ENCODE results near the gene CCHCR1.

Gene CCHCR1

GRCh38 chr6:31158863-31159855 lies 1.6 kb upstream of the CCHCR1 start:
- DNase-seq, result peak; percentile 48

- peak; percentile 100 for DNase-seq
Observed at GRCh38 chr6:31158140-31158862, 699 bp upstream of the CCHCR1 start, which contains the start of gene TCF19. Gene TCF19, plus strand, starts transcription at chr6:31158589. Its CDS starts 881 bp downstream, at chr6:31159470.

- no peak for DNase-seq
Observed at GRCh38 chr6:31156641-31157040, 961 bp downstream of the CCHCR1 start.

- DNase-seq, result no peak
Observed at GRCh38 chr6:31154436-31154835, 3.2 kb downstream of the CCHCR1 start.

GRCh38 chr6:31152781-31153180 lies 4.8 kb downstream of the CCHCR1 start:
- no peak for DNase-seq

GRCh38 chr6:31149827-31150447 lies 7.7 kb downstream of the CCHCR1 start:
- no peak for DNase-seq

GRCh38 chr6:31145386-31145785 lies 12.2 kb downstream of the CCHCR1 start:
- no peak for DNase-seq

- no peak for DNase-seq
Observed at GRCh38 chr6:31144970-31145340, 12.6 kb downstream of the CCHCR1 start.

GRCh38 chr6:31144296-31144969 lies 13.2 kb downstream of the CCHCR1 start:
- no peak for DNase-seq

GRCh38 chr6:31143148-31143547 lies 14.5 kb downstream of the CCHCR1 start:
- no peak for DNase-seq

GRCh38 chr6:31142361-31142761 lies 15.2 kb downstream of the CCHCR1 start:
- no peak for DNase-seq

GRCh38 chr6:31140643-31141042 lies 17.0 kb downstream of the CCHCR1 start:
- DNase-seq, result no peak

GRCh38 chr6:31139599-31139998 lies 18.0 kb downstream of the CCHCR1 start:
- DNase-seq, result no peak

- no peak for DNase-seq
Observed at GRCh38 chr6:31138982-31139381, 18.6 kb downstream of the CCHCR1 start, which contains the start of gene PSORS1C2. Gene PSORS1C2, minus strand, starts transcription at chr6:31139066. Its CDS starts 40 bp downstream, at chr6:31139026.

GRCh38 chr6:31135710-31136109 lies 21.9 kb downstream of the CCHCR1 start:
- no peak for DNase-seq

GRCh38 chr6:31132806-31133205 lies 24.8 kb downstream of the CCHCR1 start:
- DNase-seq, result no peak

GRCh38 chr6:31131595-31131994 lies 26.0 kb downstream of the CCHCR1 start:
- no peak for DNase-seq

- no peak for DNase-seq
Observed at GRCh38 chr6:31130751-31131150, 26.9 kb downstream of the CCHCR1 start.

- DNase-seq, result no peak
Observed at GRCh38 chr6:31129130-31129529, 28.5 kb downstream of the CCHCR1 start.

GRCh38 chr6:31128093-31128676 lies 29.4 kb downstream of the CCHCR1 start:
- peak; percentile 88 for DNase-seq

GRCh38 chr6:31126396-31127175 lies 31.0 kb downstream of the CCHCR1 start:
- no peak for DNase-seq

Measured in RPMI8226 (cell line).